ENCODE results near the gene JPT1. TPM values are rescaled to one million over a fixed set of nuclear protein-coding genes. Genes with fewer than 3 reads are reported as not detected.

JPT1 gene
- total RNA-seq, 1 donor, result 189 TPM

- no peak for DNase-seq (ENCODE audit: low read depth)
These were observed 37.6 kb downstream of the JPT1 start for GRCh38 chr17:75116737-75117136.

GRCh38 chr17:75115555-75115954 is 38.8 kb downstream of the JPT1 start:
- no peak for TF ChIP-seq CTCF (IDR thresholded peaks at IDR 0.05; ENCODE audit: insufficient read depth, low read depth, low read length)
- H3K4me3 ChIP-seq (ENCODE audit: low read depth, low read length), result no peak overlapping the region
- DNase-seq (ENCODE audit: low read depth), result no peak

More at GRCh38 chr17:75116737-75117136, 37.6 kb downstream of the JPT1 start:
- H3K4me3 ChIP-seq (ENCODE audit: low read depth, low read length), result no peak overlapping the region
- no peak for TF ChIP-seq CTCF (IDR thresholded peaks at IDR 0.05; ENCODE audit: insufficient read depth, low read depth, low read length)

GRCh38 chr17:75114552-75115314 is 39.6 kb downstream of the JPT1 start:
- peak overlapping the region; percentile 63 for H3K4me3 ChIP-seq (ENCODE audit: low read depth, low read length)
- TF ChIP-seq CTCF (IDR thresholded peaks at IDR 0.05; ENCODE audit: insufficient read depth, low read depth, low read length), result no peak
- no peak for DNase-seq (ENCODE audit: low read depth)

GRCh38 chr17:75113798-75114551 is 40.3 kb downstream of the JPT1 start:
- peak; percentile 93 for TF ChIP-seq CTCF (IDR thresholded peaks at IDR 0.05; ENCODE audit: insufficient read depth, low read depth, low read length)
- H3K4me3 ChIP-seq (ENCODE audit: low read depth, low read length), result peak overlapping the region; percentile 63
- DNase-seq (ENCODE audit: low read depth), result peak; percentile 95

- no peak for DNase-seq (ENCODE audit: low read depth)
- TF ChIP-seq CTCF (IDR thresholded peaks at IDR 0.05; ENCODE audit: insufficient read depth, low read depth, low read length), result no peak
- no peak overlapping the region for H3K4me3 ChIP-seq (ENCODE audit: low read depth, low read length)
These were observed 42.5 kb downstream of the JPT1 start for GRCh38 chr17:75111777-75112335.

- DNase-seq (ENCODE audit: low read depth), result no peak
These were observed 43.9 kb downstream of the JPT1 start for GRCh38 chr17:75110234-75110937.

More at GRCh38 chr17:75110234-75110937, 43.9 kb downstream of the JPT1 start:
- no peak for TF ChIP-seq CTCF (IDR thresholded peaks at IDR 0.05; ENCODE audit: insufficient read depth, low read depth, low read length)
- H3K4me3 ChIP-seq (ENCODE audit: low read depth, low read length), result peak overlapping the region; percentile 93
